ENCODE data around the gene KIF4A.

DNA sequence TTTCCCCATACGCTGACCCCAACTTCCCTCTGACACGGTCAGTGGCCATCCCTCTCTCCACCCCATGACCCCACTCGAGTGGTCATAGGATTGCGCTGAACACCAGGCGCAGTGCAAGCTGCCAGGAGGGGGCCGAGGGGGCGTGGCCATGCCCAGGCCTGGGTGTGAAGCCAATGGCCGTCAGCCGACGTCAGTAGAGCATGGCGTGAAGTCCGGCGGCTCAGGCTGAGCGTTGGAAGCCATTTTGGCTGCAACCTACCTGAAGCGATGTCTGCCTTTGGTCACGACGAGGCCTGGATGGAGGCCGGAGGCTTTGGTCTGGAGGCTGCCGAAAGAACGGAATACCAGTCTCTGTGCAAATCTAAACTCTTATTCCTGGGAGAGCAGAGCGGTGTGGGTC is 8.0 kb upstream of the KIF4A start, which contains the start of gene RAB41:
- TF ChIP-seq, protein P1, sequence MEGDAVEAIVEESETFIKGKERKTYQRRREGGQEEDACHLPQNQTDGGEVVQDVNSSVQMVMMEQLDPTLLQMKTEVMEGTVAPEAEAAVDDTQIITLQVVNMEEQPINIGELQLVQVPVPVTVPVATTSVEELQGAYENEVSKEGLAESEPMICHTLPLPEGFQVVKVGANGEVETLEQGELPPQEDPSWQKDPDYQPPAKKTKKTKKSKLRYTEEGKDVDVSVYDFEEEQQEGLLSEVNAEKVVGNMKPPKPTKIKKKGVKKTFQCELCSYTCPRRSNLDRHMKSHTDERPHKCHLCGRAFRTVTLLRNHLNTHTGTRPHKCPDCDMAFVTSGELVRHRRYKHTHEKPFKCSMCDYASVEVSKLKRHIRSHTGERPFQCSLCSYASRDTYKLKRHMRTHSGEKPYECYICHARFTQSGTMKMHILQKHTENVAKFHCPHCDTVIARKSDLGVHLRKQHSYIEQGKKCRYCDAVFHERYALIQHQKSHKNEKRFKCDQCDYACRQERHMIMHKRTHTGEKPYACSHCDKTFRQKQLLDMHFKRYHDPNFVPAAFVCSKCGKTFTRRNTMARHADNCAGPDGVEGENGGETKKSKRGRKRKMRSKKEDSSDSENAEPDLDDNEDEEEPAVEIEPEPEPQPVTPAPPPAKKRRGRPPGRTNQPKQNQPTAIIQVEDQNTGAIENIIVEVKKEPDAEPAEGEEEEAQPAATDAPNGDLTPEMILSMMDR (CRISPR knock-in tag; IDR thresholded peaks at IDR 0.05), result no peak
- TF ChIP-seq, protein P2, sequence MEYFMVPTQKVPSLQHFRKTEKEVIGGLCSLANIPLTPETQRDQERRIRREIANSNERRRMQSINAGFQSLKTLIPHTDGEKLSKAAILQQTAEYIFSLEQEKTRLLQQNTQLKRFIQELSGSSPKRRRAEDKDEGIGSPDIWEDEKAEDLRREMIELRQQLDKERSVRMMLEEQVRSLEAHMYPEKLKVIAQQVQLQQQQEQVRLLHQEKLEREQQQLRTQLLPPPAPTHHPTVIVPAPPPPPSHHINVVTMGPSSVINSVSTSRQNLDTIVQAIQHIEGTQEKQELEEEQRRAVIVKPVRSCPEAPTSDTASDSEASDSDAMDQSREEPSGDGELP (IDR thresholded peaks at IDR 0.05; ENCODE audit: borderline replicate concordance, low read depth), result no peak
- TF ChIP-seq SMC3 (IDR thresholded peaks at IDR 0.05; ENCODE audit: low read length), result no peak
- TF ChIP-seq, protein P3, sequence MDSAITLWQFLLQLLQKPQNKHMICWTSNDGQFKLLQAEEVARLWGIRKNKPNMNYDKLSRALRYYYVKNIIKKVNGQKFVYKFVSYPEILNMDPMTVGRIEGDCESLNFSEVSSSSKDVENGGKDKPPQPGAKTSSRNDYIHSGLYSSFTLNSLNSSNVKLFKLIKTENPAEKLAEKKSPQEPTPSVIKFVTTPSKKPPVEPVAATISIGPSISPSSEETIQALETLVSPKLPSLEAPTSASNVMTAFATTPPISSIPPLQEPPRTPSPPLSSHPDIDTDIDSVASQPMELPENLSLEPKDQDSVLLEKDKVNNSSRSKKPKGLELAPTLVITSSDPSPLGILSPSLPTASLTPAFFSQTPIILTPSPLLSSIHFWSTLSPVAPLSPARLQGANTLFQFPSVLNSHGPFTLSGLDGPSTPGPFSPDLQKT (CRISPR knock-in tag; IDR thresholded peaks at IDR 0.05; ENCODE audit: borderline replicate concordance), result no peak
- no peak for TF ChIP-seq SOX13 (IDR thresholded peaks at IDR 0.05)
- no peak for TF ChIP-seq SOX13 (CRISPR knock-in tag; conservative IDR thresholded peaks at IDR 0.05 in 1 of 2, IDR thresholded peaks at IDR 0.05 in 1 of 2)

Data from HepG2 (cell line).